ENCODE results near the gene SORCS2. TPM values are rescaled to one million over a fixed set of nuclear protein-coding genes. Genes with fewer than 3 reads are reported as not detected.

Gene SORCS2
- total RNA-seq, 2 donors from 2014 or later = not detected

DNA sequence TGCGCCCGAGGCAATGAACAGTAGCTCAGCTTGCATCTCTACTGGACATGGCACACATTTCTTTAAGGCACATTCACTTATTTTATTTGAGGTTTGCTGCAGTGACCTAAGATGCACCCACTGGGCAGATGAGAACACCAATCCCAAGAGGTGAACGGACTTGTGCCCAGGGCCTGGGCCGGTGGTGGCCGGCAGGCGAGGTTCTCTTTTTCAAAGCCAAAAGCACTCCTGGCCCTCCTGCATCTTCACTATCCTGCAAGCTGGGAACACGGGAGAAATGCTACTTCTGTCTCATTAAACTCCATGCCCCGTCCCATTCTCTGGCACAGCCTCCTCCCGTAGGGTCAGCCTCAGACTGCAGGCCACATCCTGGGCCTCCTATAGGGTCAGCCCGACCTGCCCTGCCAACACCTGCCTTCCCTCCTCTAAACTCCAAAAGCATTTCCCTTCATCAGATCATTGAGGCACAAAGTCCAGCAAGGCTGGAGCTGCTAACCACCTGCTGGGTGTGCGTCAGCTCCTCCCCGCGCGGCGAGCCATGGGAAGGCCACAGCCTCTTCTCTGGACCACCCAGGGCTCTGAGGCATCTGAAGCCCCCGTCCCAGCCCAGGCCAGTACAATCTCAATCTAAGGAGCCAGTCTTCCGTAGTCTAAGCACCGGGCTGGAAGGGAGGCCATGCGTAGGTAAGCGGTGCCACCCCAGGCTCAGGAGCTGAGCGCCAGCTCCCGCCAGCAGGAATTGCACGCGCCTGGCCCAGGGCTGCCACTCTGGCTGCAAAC is 581.3 kb downstream of the SORCS2 start:
- Mint-ChIP-seq H3K27me3 (no peaks in the 10 kb centered on the region), H3K4me3 (no peak overlapping the region), H3K27ac (peak overlapping the region; percentile 87), H3K4me1 (peaks cover 23% of the 10 kb centered on the region), H3K36me3 (ENCODE audit: low read depth) (peaks cover 13% of the 10 kb centered on the region)
- ATAC-seq (no peak), DNase-seq (no peak)
- H3K9me3 ChIP-seq (ENCODE audit: control insufficient read depth, low read length, poor library complexity, severe bottlenecking) = no peaks in the 10 kb centered on the region

DNA sequence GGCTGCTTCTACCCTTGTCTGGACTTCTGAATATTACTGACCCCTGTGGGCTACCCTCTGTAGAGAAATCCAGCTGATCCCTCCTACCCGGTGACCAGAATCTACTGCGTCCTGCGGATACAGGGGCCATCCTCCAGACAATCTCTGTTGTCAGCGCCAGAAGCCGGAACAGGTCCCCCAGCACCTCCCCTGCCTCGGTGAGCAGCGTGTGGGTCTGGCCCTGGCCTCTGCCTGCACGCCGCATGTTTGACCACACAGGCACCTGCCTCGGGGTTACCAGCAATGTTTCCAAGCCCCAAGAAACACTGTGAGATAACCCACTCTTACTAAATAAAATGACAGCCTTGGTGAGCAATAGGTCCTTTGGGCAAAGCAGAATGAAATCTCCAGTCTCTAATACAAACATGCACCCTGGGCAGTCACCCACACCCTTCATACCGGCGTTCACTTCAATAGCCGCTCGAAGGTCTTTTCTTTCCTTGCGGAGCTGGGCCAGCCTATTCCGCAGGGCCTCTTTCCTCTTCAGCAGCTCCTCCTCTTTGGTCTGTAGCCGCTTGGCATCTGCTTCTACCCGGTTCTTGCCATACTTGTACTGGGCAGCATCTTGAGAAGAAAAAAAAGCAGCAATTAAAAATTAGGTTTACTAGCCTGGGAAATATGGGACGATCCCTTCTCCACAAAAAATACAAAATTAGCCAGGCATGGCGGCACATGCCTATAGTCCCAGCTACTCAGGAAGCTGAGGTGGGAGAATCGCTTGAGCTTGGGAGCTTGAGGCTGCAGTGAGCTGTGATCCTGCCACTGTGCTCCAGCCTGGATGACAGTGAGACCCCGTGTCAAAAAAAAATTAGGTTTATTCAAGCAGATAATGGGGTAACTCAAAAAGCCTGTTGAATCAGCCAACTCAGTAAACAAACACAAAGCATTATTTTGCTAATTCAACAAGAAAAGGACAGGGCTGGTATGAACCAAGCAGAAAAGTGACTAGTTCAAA is 582.3 kb downstream of the SORCS2 start:
- Mint-ChIP-seq H3K27me3 (no peaks in the 10 kb centered on the region), H3K36me3 (ENCODE audit: low read depth) (peaks cover 13% of the 10 kb centered on the region)
- ATAC-seq = no peak

DNA sequence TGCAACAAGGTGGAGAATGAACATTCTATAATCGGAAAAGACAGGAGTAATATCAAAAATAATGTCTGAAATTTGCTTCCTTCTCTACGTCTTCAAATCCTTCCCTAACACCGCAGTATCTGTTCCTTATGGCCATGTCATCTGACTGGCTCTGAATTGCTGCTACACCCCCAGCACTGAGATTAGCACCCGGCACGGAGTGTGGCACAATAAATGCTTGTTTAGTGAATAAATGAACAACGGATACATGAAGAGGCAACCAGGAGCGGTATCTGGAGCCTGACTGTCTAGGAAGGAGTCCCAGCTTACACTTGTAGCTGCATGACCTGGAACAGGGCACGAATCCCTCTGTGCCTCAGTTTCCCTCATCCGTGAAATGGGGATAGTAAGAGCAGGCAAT is 583.1 kb downstream of the SORCS2 start:
- peaks cover 26% of the 10 kb centered on the region for H3K4me1 Mint-ChIP-seq
- no peak for ATAC-seq
- DNase-seq = no peak
- no peaks in the 10 kb centered on the region for H3K27me3 Mint-ChIP-seq
- no peaks in the 10 kb centered on the region for H3K9me3 ChIP-seq (ENCODE audit: control insufficient read depth, low read length, poor library complexity, severe bottlenecking)
- peaks cover 13% of the 10 kb centered on the region for H3K36me3 Mint-ChIP-seq (ENCODE audit: low read depth)
- H3K4me3 Mint-ChIP-seq = no peak overlapping the region
- peak overlapping the region; percentile 60 for H3K27ac Mint-ChIP-seq

More for the DNA sequence above, 582.3 kb downstream of the SORCS2 start:
- no peak overlapping the region for H3K4me3 Mint-ChIP-seq
- H3K9me3 ChIP-seq (ENCODE audit: control insufficient read depth, low read length, poor library complexity, severe bottlenecking) = no peaks in the 10 kb centered on the region
- DNase-seq = no peak
- peak overlapping the region; percentile 60 for H3K27ac Mint-ChIP-seq
- H3K4me1 Mint-ChIP-seq = peaks cover 28% of the 10 kb centered on the region

DNA sequence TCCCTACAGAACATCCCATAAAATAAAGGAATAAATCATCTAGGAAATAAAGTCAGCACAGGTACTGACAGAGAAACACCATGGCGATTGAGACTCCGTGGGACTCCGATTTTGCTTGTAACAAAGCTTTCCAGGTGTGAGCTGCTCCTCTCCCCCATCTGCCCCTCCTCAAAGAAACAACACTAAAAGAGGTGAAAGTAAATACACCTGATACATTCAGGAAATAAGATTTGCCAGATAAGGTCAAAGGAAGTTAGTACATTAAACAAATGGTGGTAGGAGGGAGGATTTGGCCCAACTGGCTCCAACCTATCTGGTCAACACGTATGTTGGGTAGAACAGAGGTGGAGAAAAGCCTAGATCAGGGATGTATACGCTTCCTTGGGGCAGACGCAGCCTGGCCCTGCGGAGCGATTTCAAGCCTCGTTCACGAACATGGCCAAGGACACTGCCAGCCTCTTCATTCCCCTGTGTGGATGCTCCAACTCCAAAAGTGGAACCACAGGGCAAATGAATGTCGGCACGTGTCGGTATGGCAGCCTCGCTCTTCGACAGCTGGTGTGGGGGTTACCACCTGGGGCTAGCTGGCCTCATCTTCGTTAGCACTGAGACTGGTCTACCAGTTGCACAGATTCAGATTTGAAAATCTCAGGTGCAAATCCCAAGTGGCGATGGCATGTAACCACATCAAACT is 584.8 kb downstream of the SORCS2 start:
- H3K27ac Mint-ChIP-seq = no peak overlapping the region

DNA sequence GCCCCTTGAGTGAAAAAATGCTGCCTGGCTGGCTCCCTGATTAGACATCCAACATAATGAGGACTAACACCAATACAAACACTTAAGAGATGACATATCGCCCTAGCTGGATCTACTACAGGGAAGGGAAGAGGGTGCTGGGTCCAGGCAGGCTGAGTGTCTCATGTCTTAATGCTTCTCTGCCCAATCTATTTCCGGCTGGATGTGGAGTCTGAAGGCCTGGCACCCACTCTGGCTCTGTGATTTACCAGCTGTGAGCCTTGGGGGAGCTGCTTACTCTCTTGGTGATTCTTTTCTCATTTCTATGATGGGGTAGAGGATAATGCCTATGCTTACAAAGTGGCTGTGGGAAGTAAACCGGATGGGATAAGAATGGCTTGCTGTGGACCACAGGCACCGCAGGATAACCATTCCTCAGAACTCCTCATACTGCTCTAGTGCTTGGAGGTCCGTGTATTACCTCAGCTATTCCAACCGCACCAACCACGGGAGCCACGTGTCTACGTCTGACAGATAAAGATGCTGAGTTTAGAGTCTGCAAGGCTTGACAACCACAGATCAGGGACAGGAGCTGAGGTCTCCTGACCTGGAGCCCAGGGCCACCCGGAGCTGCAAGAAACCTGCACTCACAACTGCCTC is 585.7 kb downstream of the SORCS2 start:
- no peak overlapping the region for H3K27ac Mint-ChIP-seq
- no peak for DNase-seq
- no peak overlapping the region for H3K4me3 Mint-ChIP-seq
- peaks cover 15% of the 10 kb centered on the region for H3K36me3 Mint-ChIP-seq (ENCODE audit: low read depth)
- no peaks in the 10 kb centered on the region for H3K27me3 Mint-ChIP-seq
- H3K4me1 Mint-ChIP-seq = peaks cover 32% of the 10 kb centered on the region
- no peak for ATAC-seq
- no peaks in the 10 kb centered on the region for H3K9me3 ChIP-seq (ENCODE audit: control insufficient read depth, low read length, poor library complexity, severe bottlenecking)

More for the DNA sequence above, 584.8 kb downstream of the SORCS2 start:
- no peaks in the 10 kb centered on the region for H3K27me3 Mint-ChIP-seq
- peaks cover 15% of the 10 kb centered on the region for H3K36me3 Mint-ChIP-seq (ENCODE audit: low read depth)
- peaks cover 27% of the 10 kb centered on the region for H3K4me1 Mint-ChIP-seq
- no peak for DNase-seq
- no peak overlapping the region for H3K4me3 Mint-ChIP-seq
- no peak for ATAC-seq
- no peaks in the 10 kb centered on the region for H3K9me3 ChIP-seq (ENCODE audit: control insufficient read depth, low read length, poor library complexity, severe bottlenecking)

DNA sequence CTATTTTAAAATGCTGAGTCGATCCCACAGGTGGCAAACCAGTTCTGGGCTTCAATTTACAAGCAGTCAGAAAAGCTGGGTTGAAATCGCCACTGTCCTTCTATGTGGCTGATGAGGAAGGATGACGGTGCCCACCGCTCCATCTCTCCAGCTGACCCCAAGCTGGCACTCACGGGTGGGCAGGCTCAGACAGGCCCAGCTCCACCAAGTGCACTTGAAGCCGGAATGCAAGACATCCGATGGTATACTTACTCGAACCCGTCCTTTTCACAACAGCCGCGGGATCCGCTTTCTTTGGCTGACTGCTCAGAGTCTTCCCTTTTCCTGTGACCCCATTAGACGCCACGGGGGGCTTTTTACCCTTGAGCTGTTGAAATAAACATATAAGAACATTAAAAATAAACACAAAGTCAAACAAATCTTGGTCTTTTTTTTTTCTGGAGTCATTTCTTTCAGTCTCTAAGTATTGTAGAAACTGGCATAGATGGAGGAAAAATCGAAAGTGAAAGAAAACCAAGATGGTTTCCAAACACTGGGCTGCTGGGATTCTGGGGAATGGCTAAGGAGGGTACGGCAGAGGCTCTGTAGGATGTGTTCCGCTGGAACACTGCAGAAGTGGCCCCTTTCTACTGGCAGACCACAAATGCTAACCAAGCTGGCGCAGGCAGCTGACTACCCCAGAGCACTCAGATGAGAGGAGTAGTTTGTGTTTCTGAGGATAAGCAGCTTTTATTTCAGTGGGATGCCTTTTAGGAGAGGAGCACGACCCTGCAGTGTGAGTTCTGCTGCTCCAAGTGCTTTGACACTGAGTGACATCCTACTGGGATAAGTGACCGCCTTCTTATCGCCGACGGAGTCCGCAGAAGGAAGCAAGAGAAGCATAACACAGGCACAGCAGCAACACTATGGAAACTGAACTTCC is 586.4 kb downstream of the SORCS2 start:
- peak overlapping the region; percentile 57 for H3K4me3 Mint-ChIP-seq
- peaks cover 38% of the 10 kb centered on the region for H3K4me1 Mint-ChIP-seq
- no peak for ATAC-seq
- peaks cover 13% of the 10 kb centered on the region for H3K36me3 Mint-ChIP-seq (ENCODE audit: low read depth)
- no peaks in the 10 kb centered on the region for H3K9me3 ChIP-seq (ENCODE audit: control insufficient read depth, low read length, poor library complexity, severe bottlenecking)
- DNase-seq = no peak
- H3K27me3 Mint-ChIP-seq = no peaks in the 10 kb centered on the region
- peak overlapping the region; percentile 79 for H3K27ac Mint-ChIP-seq

DNA sequence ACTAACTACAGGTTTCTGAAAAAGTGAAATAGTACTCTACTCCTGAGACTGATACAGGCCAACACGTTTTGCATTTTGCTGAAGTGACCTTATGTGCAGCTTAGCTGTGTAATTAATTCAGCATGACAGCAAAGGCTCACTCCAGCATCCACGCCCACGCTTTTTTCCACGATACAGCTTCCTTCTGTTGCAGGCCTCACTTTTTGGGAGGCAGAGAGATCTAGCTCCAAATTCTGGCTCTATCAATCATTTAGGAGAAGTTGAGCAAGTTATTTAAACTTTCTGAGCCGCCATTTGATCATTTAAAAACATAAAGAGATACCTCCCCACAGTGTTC is 587.1 kb downstream of the SORCS2 start:
- no peak for DNase-seq
- no peaks in the 10 kb centered on the region for H3K27me3 Mint-ChIP-seq
- H3K4me3 Mint-ChIP-seq = no peak overlapping the region
- no peaks in the 10 kb centered on the region for H3K9me3 ChIP-seq (ENCODE audit: control insufficient read depth, low read length, poor library complexity, severe bottlenecking)
- ATAC-seq = no peak
- H3K4me1 Mint-ChIP-seq = peaks cover 41% of the 10 kb centered on the region
- H3K36me3 Mint-ChIP-seq (ENCODE audit: low read depth) = peaks cover 12% of the 10 kb centered on the region
- H3K27ac Mint-ChIP-seq = no peak overlapping the region

DNA sequence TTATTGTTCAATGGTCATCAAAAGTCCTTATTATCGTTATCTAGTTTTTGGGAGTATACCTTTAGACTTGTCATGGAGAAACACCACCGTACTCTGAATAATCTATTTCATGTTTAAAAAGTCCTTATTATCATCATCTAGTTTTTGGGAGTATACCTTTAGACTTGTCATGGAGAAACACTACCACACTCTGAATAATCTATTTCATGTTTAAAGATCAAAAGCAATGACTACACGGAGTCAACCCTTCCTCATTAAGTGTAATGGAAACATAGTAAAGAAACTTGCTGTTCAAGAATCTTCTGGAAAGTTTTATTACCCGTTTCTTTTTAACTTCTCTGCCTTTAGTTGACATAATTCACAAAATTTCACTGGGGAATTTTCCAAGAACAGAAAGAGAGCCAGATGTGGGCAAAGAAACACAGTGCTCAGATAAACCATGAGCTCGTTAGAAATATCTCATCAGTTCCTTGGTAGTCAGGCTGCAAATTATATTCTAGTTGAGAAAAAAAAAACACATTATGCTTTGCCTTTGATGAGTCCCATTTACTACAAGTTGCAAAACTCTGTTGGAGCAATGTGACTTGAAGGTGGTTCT is 588.5 kb downstream of the SORCS2 start:
- ATAC-seq (no peak), DNase-seq (no peak)
- Mint-ChIP-seq H3K4me1 (peaks cover 49% of the 10 kb centered on the region), H3K27ac (peak overlapping the region; percentile 79), H3K4me3 (peak overlapping the region; percentile 61), H3K27me3 (no peaks in the 10 kb centered on the region), H3K36me3 (ENCODE audit: low read depth) (peaks cover 9% of the 10 kb centered on the region)
- H3K9me3 ChIP-seq (ENCODE audit: control insufficient read depth, low read length, poor library complexity, severe bottlenecking) = no peaks in the 10 kb centered on the region

DNA sequence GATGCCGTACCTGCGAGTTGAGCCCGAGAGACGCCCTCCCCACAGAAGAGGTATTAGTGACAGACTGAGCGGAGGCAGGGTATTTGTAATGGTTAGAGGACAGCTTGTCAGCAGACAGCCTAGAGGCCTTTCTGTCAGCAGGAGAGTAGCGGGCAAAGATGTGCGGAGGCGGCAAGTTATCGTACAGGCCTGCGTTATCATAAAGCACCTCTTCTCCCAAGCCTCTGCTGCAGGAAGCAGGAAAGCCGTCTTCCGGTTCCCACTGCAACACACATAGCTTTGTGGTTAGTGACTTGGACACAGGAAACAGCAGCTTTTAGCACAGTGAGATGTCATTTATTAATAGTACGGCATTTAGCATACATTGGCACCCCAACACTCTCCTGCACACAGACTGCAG is 589.0 kb downstream of the SORCS2 start:
- Mint-ChIP-seq H3K27me3 (no peaks in the 10 kb centered on the region), H3K4me1 (peaks cover 49% of the 10 kb centered on the region)

DNA sequence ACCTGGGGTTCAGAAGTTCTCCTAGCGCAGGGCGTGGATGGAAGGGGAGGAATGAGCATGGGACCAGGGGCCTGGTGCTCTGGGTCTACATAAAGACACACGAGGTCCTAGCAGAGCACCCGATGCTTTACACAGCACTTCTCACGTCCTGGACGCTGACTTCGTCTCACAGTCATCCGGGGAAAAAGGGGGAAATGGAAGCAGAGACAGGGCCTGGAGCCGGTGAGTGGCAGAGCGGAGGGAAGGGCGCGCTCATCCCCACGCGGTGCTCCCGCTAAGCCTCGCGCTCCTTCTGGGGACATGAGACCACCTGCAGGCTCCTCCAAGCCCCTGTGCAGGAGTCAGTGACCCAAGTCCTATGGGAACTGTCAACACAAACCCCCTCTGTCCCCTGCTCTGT is 589.7 kb downstream of the SORCS2 start:
- H3K4me1 Mint-ChIP-seq = peaks cover 47% of the 10 kb centered on the region
- no peak for ATAC-seq
- H3K9me3 ChIP-seq (ENCODE audit: control insufficient read depth, low read length, poor library complexity, severe bottlenecking) = no peaks in the 10 kb centered on the region
- H3K36me3 Mint-ChIP-seq (ENCODE audit: low read depth) = peaks cover 4% of the 10 kb centered on the region
- H3K4me3 Mint-ChIP-seq = peak overlapping the region; percentile 61
- peak overlapping the region; percentile 79 for H3K27ac Mint-ChIP-seq
- no peak for DNase-seq
- no peaks in the 10 kb centered on the region for H3K27me3 Mint-ChIP-seq

More for the DNA sequence above, 589.0 kb downstream of the SORCS2 start:
- H3K36me3 Mint-ChIP-seq (ENCODE audit: low read depth) = peaks cover 9% of the 10 kb centered on the region
- peak overlapping the region; percentile 79 for H3K27ac Mint-ChIP-seq
- peak overlapping the region; percentile 61 for H3K4me3 Mint-ChIP-seq
- no peaks in the 10 kb centered on the region for H3K9me3 ChIP-seq (ENCODE audit: control insufficient read depth, low read length, poor library complexity, severe bottlenecking)
- ATAC-seq (peak; percentile 55), DNase-seq (no peak)

DNA sequence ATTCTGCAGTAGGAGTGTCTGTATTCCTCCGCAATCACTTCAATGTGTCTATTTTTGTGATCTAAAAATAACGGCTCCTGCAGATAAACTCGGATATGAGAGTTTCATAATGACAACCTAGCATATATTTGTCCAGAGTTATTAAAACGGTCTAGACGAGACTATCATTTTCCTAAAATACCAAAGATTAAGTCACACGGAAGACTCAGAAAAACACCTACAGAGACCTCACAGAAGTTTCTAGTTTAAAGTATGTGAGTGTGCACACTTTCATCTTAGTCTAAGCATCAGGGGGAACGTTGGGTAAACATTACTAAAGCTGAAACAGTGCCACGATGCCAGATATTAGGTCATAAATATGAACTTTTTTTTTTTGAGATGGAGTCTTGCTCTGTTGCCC is 590.4 kb downstream of the SORCS2 start:
- no peaks in the 10 kb centered on the region for H3K27me3 Mint-ChIP-seq
- DNase-seq (no peak), ATAC-seq (no peak)
- H3K4me3 Mint-ChIP-seq = peak overlapping the region; percentile 47
- peaks cover 2% of the 10 kb centered on the region for H3K36me3 Mint-ChIP-seq (ENCODE audit: low read depth)
- H3K9me3 ChIP-seq (ENCODE audit: control insufficient read depth, low read length, poor library complexity, severe bottlenecking) = no peaks in the 10 kb centered on the region
- peak overlapping the region; percentile 79 for H3K27ac Mint-ChIP-seq
- H3K4me1 Mint-ChIP-seq = peaks cover 44% of the 10 kb centered on the region

Data from T-helper 17 cell (primary cell).